GM20431 (cell line): ENCODE data around the gene RTEL1.
"Not testable (repeated sequence)": the region's sequence is repeated elsewhere in the genome, so short reads cannot be mapped to it uniquely, and the experiment has no call there.

Experiments
- in situ Hi-C: fragments of 300-500 bp; cut with MseI, MboI; formaldehyde crosslinking; loops from one replicate; pipeline ENCODE4 v1.15.0; 2020; ENCODE audit warnings: low sequenced_read_pairs; ENCODE audit not compliant: unreplicated experiment

Gene RTEL1

GRCh38 chr20:63705232-63706026 is 47.3 kb downstream of the RTEL1 start:
- in situ Hi-C loops = no loop called here

GRCh38 chr20:63706027-63706695 is 48.0 kb downstream of the RTEL1 start:
- in situ Hi-C loops = no loop called here

DNA sequence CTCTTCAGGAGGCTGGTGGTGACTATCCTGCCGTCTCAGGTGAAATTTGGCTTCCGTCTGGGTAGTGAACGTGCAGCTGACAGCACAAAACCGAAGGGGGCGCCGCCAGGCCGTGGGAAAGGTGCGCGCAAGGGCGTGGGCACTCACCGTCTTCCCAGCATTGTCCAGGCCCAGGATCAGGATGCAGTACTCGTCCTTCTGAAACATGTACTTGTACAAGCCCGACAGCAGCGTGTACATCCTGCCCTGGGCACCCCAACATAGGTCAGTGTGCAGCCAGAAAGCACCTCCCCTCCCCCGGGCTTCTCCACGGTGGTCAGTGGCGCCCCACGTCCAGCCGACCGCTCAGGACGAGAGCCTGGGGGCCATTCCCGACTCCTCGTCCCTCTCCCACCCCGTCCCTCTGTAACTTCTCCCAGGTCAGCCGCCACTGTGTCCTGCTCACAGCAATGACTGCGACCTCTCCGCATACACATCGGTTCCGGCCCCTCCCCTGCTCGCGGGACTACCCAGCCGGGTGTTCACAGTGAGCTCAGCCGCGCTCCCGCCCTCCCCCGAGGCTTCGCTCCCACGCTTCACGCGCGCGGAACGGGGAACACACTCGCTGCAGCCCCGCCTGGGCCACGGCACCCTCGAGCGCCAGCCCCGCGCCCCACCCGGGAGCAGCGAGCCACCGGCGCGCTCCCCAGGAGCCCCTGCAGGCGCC is 48.9 kb downstream of the RTEL1 start:
- in situ Hi-C loops = no loop called here

DNA sequence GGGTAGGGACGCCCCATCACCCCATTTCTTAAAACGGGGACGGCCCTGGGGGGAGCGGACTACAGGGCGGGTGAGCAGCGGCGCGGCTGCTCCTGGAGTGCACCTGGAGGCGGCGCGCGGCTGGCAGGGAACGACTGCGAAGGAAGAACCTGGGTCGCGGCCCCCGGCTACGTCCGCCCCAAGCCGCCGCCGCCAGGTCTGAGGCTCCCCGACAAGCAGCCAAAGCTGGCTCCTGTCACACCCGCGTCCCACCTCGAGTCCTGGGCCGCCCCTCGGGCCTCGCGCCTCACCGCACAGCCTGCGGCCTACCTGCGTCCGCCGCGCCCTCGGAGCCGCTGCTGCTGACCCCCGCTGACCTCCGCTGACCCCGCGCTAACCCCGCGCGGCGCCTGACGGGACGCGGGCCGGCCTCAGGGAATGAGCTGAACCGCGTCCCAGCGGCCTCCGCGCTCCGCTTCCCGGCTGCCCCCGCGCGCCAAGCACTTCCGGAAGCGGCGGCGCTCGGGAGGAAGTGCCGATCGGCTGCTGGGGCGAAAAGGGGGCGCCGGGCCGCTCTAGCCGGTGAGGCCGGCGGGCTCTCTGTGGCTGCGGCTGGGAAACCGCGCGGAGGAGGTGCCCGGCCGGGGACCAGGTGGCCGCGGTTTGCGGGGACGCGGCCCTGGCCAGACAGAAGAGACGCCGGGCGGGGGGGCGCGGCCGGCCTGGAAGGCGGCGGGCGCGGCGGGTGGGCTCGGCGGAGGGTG is 49.6 kb downstream of the RTEL1 start, which contains the start of the genes ARFRP1 and ZGPAT:
TSS of gene ARFRP1 (minus strand) at position 419 of the 743 bp plus-strand sequence. CDS start 885 bp downstream, outside the sequence.
TSS of gene ZGPAT (plus strand) at position 482 of the 743 bp plus-strand sequence. CDS start 542 bp downstream, outside the sequence.
- in situ Hi-C loops = no loop called here

DNA sequence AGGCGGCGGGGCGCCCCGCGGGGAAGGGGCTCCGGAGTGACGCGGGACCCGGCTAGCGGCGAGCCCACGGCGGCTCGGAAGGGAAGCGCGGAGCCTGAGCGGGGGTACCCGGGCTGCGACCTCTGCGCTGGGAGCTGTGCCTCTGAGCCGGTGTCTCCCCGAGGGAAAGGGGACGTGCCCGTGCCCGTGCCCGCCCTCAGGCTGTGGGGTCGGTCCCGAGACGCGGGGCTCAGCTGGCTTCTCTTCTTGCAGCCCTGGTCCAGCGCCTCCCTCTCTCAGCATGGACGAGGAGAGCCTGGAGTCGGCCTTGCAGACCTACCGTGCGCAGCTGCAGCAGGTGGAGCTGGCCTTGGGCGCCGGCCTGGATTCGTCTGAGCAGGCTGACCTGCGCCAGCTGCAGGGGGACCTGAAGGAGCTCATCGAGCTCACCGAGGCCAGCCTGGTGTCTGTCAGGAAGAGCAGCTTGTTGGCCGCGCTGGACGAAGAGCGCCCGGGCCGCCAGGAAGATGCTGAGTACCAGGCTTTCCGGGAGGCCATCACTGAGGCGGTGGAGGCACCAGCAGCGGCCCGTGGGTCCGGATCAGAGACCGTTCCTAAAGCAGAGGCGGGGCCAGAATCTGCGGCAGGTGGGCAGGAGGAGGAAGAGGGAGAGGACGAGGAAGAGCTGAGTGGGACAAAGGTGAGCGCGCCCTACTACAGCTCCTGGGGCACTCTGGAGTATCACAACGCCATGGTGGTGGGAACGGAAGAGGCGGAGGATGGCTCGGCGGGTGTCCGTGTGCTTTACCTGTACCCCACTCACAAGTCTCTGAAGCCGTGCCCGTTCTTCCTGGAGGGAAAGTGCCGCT is 50.4 kb downstream of the RTEL1 start:
- in situ Hi-C loops = no loop called here

- in situ Hi-C loops = no loop called here
Measured at GRCh38 chr20:63709149-63709527, 51.0 kb downstream of the RTEL1 start.

GRCh38 chr20:63711085-63711645 is 53.1 kb downstream of the RTEL1 start:
- in situ Hi-C loops = no loop called here

DNA sequence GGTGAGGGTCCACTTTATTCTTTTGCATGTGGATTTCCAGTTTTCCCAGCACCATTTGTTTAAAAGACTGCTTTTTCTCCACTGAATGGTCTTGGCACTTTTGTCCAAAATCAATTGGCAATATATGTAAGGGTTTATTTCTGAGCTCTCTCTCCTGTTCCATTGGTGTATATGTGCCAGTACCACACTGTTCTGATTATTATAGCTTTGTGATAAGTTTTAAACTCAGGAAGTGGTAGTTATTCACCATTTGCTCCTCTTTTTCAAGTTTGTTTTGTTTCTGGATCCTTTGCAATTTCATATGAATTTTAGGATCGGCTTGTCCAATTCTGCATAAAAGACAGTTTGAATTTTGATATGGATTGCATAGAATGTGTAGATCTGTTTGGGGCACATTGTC is 54.1 kb downstream of the RTEL1 start:
- in situ Hi-C loops = no loop called here

- in situ Hi-C loops = no loop called here
Measured at GRCh38 chr20:63714858-63715257, 56.7 kb downstream of the RTEL1 start.

- in situ Hi-C loops = no loop called here
Measured at GRCh38 chr20:63718996-63719395, 60.9 kb downstream of the RTEL1 start.

DNA sequence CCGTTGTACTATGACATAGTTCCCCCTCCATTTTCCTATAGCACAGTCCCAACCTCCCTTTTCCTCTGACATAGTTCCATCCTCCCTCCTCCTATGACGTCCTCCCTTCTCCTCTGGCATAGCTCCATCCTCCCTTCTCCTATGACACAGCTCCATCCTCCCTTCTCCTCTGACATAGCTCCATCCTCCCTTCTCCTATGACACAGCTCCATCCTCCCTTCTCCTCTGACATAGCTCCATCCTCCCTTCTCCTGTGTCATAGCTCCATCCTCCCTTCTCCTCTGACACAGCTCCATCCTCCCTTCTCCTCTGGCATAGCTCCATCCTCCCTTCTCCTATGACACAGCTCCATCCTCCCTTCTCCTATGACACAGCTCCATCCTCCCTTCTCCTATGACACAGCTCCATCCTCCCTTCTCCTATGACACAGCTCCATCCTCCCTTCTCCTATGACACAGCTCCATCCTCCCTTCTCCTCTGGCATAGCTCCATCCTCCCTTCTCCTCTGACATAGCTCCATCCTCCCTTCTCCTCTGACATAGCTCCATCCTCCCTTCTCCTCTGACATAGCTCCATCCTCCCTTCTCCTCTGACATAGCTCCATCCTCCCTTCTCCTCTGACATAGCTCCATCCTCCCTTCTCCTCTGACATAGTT is 65.0 kb downstream of the RTEL1 start:
- in situ Hi-C loops = not testable (repeated sequence)

DNA sequence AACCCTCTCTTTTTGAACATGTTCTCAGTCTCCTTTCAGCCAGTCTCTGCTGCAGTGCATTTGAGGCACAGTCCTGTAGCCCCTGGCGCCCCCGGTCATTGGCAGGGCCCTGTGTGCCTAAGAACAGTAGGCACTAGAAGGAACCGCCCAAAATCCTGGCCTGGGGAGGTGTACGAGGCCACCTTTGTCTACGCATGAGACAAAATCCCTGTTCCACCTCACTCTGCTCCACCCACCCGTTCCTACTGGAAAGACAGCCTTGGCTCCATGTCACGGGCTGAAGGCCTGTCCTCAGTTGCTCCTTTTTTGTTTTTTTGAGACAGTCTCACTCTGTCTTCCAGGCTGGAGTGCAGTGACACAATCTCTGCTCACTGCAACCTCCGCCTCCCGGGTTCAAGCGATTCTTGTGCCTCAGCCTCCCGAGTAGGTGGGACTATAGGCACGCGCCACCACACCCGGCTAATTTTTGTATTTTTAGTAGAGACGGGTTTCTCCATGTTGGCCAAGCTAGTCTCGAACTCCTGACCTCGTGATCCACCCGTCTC is 72.1 kb downstream of the RTEL1 start:
- in situ Hi-C loops = not testable (repeated sequence)

DNA sequence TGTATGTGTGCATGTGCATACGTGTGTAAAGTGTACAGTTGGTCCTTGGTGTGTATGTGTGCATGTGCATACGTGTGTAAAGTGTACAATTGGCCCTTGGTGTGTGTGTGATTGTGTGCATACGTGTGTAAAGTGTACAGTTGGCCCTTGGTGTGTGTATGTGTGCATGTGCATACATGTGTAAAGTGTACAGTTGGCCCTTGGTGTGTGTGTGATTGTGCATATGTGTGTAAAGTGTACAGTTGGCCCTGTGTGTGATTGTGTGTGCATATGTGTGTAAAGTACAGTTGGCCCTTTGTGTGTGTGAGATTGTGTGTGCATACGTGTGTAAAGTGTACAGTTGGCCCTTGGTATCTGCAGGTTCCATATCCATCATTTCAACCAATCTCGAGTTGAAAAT is 73.3 kb downstream of the RTEL1 start:
- in situ Hi-C loops = no loop called here

- in situ Hi-C loops = no loop called here
Measured at GRCh38 chr20:63732118-63733095, 74.3 kb downstream of the RTEL1 start.

GRCh38 chr20:63733117-63733516 is 75.0 kb downstream of the RTEL1 start:
- in situ Hi-C loops = no loop called here

GRCh38 chr20:63733579-63734081 is 75.5 kb downstream of the RTEL1 start:
- in situ Hi-C loops = no loop called here
